Right lobe of liver (tissue), 4 donors: ENCODE results near the gene SWAP70.

ENCODE experiments used
- POLR2A ChIP-seq: fragments of 450-650 bp; IDR thresholded peaks from one replicate; pipeline ENCODE4 v1.6.1; 2017; ENCODE audit warnings: antibody characterized with exemption, mild to moderate bottlenecking
- TF ChIP-seq, protein P1 (sequence below), 4 donors: fragments of 200-600 bp in 3 of 4; fragments of 450-650 bp in 1 of 4; IDR thresholded peaks; one replicate each; pipeline versions ENCODE4 v1.5.1 to v1.8.0; 2016 to 2022; ENCODE audit warnings: antibody characterized with exemption in 4 of 4, mild to moderate bottlenecking in 2 of 4
- donor health status: DM: no; HTN: no; CAD: no.
- donor health status: DM: no; HTN: no; CAD: no.
- donor health status: DM: no; HTN: yes; CAD: no.

GRCh38 chr11:9616042-9616675 lies 47.7 kb upstream of the SWAP70 start:
- TF ChIP-seq, protein P1, sequence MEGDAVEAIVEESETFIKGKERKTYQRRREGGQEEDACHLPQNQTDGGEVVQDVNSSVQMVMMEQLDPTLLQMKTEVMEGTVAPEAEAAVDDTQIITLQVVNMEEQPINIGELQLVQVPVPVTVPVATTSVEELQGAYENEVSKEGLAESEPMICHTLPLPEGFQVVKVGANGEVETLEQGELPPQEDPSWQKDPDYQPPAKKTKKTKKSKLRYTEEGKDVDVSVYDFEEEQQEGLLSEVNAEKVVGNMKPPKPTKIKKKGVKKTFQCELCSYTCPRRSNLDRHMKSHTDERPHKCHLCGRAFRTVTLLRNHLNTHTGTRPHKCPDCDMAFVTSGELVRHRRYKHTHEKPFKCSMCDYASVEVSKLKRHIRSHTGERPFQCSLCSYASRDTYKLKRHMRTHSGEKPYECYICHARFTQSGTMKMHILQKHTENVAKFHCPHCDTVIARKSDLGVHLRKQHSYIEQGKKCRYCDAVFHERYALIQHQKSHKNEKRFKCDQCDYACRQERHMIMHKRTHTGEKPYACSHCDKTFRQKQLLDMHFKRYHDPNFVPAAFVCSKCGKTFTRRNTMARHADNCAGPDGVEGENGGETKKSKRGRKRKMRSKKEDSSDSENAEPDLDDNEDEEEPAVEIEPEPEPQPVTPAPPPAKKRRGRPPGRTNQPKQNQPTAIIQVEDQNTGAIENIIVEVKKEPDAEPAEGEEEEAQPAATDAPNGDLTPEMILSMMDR (IDR thresholded peaks at IDR 0.05) = no peak
- no peak for TF ChIP-seq POLR2A
